ENCODE data around the gene ASPHD2.

DNA sequence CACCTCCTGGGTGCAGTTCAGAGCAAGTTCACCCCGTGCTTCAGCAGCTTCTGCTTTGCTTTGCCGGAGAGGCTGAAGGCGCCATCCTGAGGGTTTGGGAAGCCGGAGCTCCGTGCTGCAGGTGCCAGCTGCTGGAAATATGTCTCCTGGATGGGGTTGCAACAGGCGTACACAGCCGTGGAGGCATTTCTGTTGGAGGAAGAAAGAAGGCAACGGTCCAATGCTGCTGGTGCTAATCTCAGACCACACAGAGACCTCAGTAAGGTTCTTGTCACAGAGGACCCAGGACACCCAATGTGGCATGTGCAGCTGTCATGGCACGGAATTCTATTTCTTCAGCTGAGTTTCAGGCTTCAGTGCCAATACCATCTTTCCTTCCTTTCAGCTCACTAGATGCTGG, 24.2 kb downstream of the ASPHD2 start:
- TF ChIP-seq TARDBP (IDR thresholded peaks at IDR 0.05) (no peak), ARNT (IDR thresholded peaks at IDR 0.05) (no peak)
